Measurements from ENCODE around the gene ANKS1B.

Gene ANKS1B

DNA sequence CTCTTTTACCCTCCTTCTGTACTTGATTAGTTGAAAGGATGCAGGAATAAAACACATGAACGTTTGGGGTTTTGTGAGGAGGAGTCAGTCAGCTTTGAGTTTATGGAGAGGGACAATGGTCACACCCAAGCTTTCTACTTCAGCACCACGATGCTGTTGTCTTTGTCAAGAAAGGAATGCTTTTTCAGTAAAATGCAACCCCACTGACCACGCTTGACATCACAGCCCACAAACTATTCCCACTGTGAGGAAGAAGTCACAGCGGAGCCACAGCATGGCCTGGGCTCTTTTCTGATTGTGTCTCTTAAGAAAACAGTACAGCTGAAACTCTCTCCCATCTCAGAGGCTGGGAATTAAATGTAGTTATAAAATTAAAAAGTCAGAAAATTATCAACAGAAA is 1204.5 kb downstream of the ANKS1B start:
- TF ChIP-seq CREB1 (IDR thresholded peaks at IDR 0.05; ENCODE audit: low read depth): no peak

DNA sequence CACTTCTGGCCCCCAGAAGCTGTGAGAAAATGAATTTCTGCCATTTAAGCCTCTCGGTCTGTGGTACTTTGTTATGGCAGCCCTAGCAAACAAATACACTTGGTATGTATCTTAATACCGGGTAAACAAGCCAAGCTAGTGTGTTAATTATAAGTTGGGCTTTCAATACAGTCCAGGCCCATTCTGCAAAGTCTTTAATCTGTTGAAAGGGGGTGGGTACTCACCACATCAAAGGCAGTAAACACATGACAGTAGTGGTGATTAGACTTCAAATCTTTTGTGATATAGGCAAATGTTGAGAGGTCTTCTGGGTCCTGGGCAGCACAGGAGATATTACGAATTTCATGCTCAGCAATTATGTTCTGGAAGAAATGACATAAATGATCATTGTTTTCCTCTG is 1211.9 kb downstream of the ANKS1B start:
- no peak for TF ChIP-seq NFIC (IDR thresholded peaks at IDR 0.05)
- TF ChIP-seq TCF12 (IDR thresholded peaks at IDR 0.05; ENCODE audit: low read depth): no peak
- no peak for TF ChIP-seq RAD21 (IDR thresholded peaks at IDR 0.05; ENCODE audit: low read depth)
- TF ChIP-seq CREB1 (IDR thresholded peaks at IDR 0.05; ENCODE audit: low read depth): no peak
- no peak for TF ChIP-seq YY1 (IDR thresholded peaks at IDR 0.05; ENCODE audit: low read depth)
- TF ChIP-seq, protein P1, sequence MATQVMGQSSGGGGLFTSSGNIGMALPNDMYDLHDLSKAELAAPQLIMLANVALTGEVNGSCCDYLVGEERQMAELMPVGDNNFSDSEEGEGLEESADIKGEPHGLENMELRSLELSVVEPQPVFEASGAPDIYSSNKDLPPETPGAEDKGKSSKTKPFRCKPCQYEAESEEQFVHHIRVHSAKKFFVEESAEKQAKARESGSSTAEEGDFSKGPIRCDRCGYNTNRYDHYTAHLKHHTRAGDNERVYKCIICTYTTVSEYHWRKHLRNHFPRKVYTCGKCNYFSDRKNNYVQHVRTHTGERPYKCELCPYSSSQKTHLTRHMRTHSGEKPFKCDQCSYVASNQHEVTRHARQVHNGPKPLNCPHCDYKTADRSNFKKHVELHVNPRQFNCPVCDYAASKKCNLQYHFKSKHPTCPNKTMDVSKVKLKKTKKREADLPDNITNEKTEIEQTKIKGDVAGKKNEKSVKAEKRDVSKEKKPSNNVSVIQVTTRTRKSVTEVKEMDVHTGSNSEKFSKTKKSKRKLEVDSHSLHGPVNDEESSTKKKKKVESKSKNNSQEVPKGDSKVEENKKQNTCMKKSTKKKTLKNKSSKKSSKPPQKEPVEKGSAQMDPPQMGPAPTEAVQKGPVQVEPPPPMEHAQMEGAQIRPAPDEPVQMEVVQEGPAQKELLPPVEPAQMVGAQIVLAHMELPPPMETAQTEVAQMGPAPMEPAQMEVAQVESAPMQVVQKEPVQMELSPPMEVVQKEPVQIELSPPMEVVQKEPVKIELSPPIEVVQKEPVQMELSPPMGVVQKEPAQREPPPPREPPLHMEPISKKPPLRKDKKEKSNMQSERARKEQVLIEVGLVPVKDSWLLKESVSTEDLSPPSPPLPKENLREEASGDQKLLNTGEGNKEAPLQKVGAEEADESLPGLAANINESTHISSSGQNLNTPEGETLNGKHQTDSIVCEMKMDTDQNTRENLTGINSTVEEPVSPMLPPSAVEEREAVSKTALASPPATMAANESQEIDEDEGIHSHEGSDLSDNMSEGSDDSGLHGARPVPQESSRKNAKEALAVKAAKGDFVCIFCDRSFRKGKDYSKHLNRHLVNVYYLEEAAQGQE (IDR thresholded peaks at IDR 0.05; ENCODE audit: low read depth): no peak
- TF ChIP-seq CEBPB (IDR thresholded peaks at IDR 0.05): no peak
- TF ChIP-seq FOXM1 (IDR thresholded peaks at IDR 0.05; ENCODE audit: borderline replicate concordance, low read depth): no peak
- TF ChIP-seq ZBTB7A (IDR thresholded peaks at IDR 0.05; ENCODE audit: low read depth): no peak
- TF ChIP-seq, protein P2, sequence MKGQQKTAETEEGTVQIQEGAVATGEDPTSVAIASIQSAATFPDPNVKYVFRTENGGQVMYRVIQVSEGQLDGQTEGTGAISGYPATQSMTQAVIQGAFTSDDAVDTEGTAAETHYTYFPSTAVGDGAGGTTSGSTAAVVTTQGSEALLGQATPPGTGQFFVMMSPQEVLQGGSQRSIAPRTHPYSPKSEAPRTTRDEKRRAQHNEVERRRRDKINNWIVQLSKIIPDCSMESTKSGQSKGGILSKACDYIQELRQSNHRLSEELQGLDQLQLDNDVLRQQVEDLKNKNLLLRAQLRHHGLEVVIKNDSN (IDR thresholded peaks at IDR 0.05): no peak
- no peak for TF ChIP-seq TAF1 (IDR thresholded peaks at IDR 0.05; ENCODE audit: low read depth)
- no peak for TF ChIP-seq EGR1 (IDR thresholded peaks at IDR 0.05)
- TF ChIP-seq EP300 (IDR thresholded peaks at IDR 0.05; ENCODE audit: borderline replicate concordance): no peak
- no peak for TF ChIP-seq TEAD4 (IDR thresholded peaks at IDR 0.05)
- TF ChIP-seq, protein P3, sequence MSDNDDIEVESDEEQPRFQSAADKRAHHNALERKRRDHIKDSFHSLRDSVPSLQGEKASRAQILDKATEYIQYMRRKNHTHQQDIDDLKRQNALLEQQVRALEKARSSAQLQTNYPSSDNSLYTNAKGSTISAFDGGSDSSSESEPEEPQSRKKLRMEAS (IDR thresholded peaks at IDR 0.05): no peak

DNA sequence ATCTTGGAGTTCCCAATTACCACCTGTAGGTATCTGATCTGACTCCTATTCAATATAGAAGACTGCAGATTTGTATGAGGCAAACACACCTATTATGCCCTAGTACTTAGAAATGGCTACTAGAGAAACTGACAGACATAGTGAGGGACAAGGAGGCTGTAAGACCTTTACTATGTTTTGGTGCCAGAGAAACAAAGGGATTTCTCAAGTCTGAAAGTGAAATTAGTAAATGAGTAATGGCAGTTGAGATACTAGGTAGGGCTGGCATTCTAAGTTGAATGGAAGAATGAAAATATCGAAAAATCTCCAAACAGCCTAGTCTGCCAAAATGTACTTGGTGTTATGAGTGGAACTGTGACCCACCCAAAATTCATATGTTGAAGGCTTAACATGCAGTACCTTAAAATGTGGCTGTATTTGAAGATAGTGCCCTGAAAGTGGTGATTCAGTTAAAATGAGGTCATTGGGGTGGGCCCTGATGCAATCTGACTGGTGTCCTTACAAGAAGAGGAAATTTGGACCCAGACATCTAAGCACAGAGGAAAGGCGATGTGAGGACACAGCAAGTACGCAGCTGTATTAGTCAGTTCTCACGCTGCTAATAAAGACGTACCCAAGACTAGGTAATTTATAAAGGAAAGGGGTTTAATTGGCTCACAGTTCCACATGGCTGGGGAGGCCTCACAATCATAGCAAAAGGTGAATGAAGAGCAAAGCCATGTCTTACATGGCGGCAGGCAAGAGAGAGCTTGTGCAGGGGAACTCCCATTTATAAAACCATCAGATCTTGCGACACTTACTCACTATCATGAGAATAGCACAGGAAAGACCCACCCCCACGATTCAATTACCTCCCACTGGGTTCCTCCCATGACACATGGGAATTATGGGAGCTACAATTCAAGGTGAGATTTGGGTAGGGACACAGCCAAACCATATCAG is 1212.7 kb downstream of the ANKS1B start:
- TF ChIP-seq TAF1 (IDR thresholded peaks at IDR 0.05; ENCODE audit: low read depth) (no peak), EGR1 (IDR thresholded peaks at IDR 0.05) (no peak), EP300 (IDR thresholded peaks at IDR 0.05; ENCODE audit: borderline replicate concordance) (no peak), TEAD4 (IDR thresholded peaks at IDR 0.05) (no peak), YY1 (IDR thresholded peaks at IDR 0.05; ENCODE audit: low read depth) (no peak), CEBPB (IDR thresholded peaks at IDR 0.05) (no peak), FOXM1 (IDR thresholded peaks at IDR 0.05; ENCODE audit: borderline replicate concordance, low read depth) (no peak), CREB1 (IDR thresholded peaks at IDR 0.05; ENCODE audit: low read depth) (no peak), TCF12 (IDR thresholded peaks at IDR 0.05; ENCODE audit: low read depth) (no peak), RAD21 (IDR thresholded peaks at IDR 0.05; ENCODE audit: low read depth) (no peak), NFIC (IDR thresholded peaks at IDR 0.05) (no peak), ZBTB7A (IDR thresholded peaks at IDR 0.05; ENCODE audit: low read depth) (no peak)
- TF ChIP-seq, protein P3 (IDR thresholded peaks at IDR 0.05): no peak
- TF ChIP-seq, protein P1 (IDR thresholded peaks at IDR 0.05; ENCODE audit: low read depth): no peak
- TF ChIP-seq, protein P2 (IDR thresholded peaks at IDR 0.05): no peak

DNA sequence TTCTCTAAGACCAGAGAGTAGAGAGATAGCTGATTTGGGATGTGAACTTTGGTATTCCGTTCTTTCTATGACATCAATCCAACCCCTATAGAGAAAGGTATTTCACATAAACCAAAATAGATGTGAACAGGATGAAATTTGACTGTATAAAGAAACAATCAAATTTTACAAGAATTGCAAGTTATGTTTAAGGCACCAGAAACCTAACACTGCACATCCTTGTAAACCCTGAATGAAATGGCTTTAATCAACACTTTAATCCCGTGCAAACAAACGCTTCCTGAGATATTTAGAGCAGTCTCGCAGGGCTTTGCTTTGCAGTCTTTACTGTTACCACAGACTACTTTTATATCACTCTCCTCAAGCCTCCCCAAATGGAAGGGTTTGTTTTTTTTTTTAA is 1214.5 kb downstream of the ANKS1B start:
- no peak for TF ChIP-seq CREB1 (IDR thresholded peaks at IDR 0.05; ENCODE audit: low read depth)
- TF ChIP-seq, protein P2 (IDR thresholded peaks at IDR 0.05): no peak
- TF ChIP-seq YY1 (IDR thresholded peaks at IDR 0.05; ENCODE audit: low read depth): no peak
- TF ChIP-seq FOXM1 (IDR thresholded peaks at IDR 0.05; ENCODE audit: borderline replicate concordance, low read depth): no peak
- TF ChIP-seq RAD21 (IDR thresholded peaks at IDR 0.05; ENCODE audit: low read depth): no peak
- no peak for TF ChIP-seq CEBPB (IDR thresholded peaks at IDR 0.05)

DNA sequence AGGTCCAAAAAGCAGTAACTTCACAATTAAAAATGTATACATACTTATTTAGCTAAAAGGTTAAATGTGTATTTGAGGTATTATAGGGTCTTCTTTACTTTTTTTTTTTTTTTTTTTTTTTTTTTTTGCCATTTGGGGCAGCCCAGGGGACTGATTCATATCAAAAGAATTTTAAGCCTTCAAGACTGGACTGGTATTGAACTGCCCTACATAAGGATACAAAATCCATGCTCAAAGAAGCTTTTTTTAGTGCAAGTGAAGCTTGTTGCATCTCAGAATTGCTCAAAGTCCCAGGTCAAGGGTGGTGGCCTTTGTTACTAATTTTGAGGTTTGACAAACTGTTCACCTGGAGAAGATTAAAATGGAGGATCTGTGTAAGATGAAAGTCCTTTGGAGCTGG is 1215.7 kb downstream of the ANKS1B start:
- TF ChIP-seq RAD21 (IDR thresholded peaks at IDR 0.05; ENCODE audit: low read depth): no peak
- TF ChIP-seq CEBPB (IDR thresholded peaks at IDR 0.05): no peak
- no peak for TF ChIP-seq ZBTB7A (IDR thresholded peaks at IDR 0.05; ENCODE audit: low read depth)
- no peak for TF ChIP-seq NFIC (IDR thresholded peaks at IDR 0.05)
- TF ChIP-seq YY1 (IDR thresholded peaks at IDR 0.05; ENCODE audit: low read depth): no peak
- no peak for TF ChIP-seq EGR1 (IDR thresholded peaks at IDR 0.05)
- TF ChIP-seq, protein P2 (IDR thresholded peaks at IDR 0.05): no peak
- no peak for TF ChIP-seq TCF12 (IDR thresholded peaks at IDR 0.05; ENCODE audit: low read depth)
- TF ChIP-seq FOXM1 (IDR thresholded peaks at IDR 0.05; ENCODE audit: borderline replicate concordance, low read depth): no peak
- no peak for TF ChIP-seq TEAD4 (IDR thresholded peaks at IDR 0.05)
- no peak for TF ChIP-seq CREB1 (IDR thresholded peaks at IDR 0.05; ENCODE audit: low read depth)
- TF ChIP-seq EP300 (IDR thresholded peaks at IDR 0.05; ENCODE audit: borderline replicate concordance): no peak
- TF ChIP-seq TAF1 (IDR thresholded peaks at IDR 0.05; ENCODE audit: low read depth): no peak
- TF ChIP-seq, protein P1 (IDR thresholded peaks at IDR 0.05; ENCODE audit: low read depth): no peak
- TF ChIP-seq, protein P3 (IDR thresholded peaks at IDR 0.05): no peak
